Pulmonary artery endothelial cell (primary cell): ENCODE results near the gene KDSR. TPM values are rescaled to one million over a fixed set of nuclear protein-coding genes. Genes with fewer than 3 reads are reported as not detected.
A peak's percentile ranks its signal among the peaks of the same experiment; 100 is the strongest.

Source experiments
- DNase-seq: peaks from one replicate; pipeline ENCODE4 v3.0.0-alpha.2; 2011; ENCODE audit warnings: low read depth, low spot score
- total RNA-seq: library from RNA; depleted of rRNA; stranded (reverse); fragments of >200 nt; gene quantifications from 2 replicates; pipeline ENCODE4 v1.2.3, GENCODE V29; 2014

KDSR gene, protein sequence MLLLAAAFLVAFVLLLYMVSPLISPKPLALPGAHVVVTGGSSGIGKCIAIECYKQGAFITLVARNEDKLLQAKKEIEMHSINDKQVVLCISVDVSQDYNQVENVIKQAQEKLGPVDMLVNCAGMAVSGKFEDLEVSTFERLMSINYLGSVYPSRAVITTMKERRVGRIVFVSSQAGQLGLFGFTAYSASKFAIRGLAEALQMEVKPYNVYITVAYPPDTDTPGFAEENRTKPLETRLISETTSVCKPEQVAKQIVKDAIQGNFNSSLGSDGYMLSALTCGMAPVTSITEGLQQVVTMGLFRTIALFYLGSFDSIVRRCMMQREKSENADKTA
- 17.6 and 29.5 TPM in 2 replicates for total RNA-seq

DNA sequence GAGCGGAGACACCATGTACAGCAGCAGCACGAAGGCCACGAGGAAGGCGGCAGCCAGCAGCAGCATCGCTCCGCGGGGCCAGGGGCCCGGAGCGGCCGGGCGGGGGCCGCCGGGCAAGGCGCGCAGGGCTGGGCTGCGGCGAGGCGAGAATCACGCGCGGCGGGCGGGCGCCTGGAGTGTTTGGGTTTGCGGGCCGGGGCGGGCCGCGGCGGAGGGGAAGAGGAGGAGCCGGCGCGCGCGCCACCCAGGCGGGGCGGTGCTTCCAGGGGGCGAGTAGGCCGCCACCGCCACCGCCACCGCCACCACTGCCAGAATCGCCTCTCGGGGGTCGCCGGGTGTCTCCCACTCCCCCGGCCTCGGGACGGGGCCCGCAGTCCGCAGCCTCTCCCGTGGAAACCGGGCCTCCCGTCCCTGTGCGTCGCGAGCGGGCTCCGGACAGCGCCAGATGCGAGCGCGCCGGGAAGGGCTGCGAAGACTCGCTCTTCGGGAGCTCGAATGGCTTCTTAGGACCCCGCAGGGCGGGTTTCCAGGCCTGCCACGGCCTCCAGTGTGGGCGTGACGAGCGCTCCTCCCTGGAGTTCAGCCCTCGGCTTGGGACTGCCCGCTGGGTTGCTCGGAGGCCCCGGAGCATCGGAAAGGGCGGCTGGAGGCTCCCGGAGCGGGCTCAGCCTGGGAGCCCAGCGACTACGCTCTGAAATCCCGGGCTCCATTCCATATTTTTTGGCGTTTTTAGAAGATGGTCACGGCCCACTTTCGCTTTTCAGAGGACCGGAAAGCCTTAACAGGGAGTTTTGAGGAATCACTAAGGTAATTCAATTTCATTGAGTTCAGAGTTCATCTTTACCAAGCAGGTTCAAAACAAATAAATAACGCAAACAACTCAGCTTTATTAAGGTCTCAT lies at the start of gene KDSR:
Gene KDSR (minus strand): TSS at position 154 of the 901 bp plus-strand sequence. CDS start 88 bp downstream, at position 66.
- peak; percentile 96 for DNase-seq

DNA sequence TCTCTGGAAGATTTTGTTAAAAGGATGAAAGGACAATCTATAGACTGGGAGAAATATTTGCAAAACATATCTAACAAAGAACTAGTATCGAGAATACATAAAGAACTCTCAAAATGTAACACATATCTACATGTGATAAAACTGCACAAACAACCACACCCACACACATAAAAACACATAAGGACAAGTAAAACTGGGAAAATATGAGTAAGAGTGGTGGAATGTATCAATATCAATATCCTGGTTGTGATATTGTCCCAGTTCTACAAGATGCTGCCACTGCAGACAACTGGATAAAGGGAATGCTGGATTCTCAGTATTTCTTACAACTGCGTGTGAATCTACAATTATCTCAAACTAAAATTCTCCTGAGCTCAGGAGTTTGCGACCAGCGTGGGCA lies 45.9 kb upstream of the KDSR start:
- DNase-seq, result no peak

DNA sequence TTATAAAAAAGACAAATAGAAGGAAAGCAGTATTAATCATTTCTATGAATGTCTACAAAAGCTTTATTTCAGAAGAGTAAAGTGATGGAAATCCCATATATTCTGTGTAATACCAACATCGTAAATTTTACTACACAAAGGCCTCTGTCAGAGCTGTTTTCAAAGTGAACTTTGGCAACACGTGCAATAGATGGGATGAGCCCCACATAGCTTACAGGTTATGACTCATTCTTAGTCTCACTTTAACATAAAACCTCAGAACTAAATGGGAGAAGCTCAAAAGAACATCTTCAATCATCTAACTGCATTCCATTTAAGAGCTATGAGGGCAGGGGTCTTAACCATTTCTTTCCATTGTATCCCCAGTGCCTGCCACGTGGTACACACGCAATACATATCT lies 43.8 kb upstream of the KDSR start:
- DNase-seq, result no peak

DNA sequence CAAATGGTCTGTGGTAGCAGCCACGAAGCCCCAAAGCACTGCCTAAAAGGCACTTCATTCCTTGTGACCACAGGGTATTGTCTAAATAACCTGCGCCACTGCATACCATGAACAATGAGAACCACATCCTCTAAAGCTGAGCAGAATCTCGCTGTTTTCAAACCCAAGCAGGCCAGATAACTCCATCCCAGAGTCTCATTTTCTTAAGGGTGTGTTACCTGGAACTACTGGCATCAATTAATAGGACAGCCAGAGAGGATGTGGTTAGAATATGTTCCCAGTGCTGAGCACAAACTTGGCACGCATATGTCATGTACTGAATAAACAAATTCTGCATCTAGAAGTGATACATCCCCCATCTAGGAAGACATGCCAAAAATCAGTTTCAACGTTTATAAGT lies 42.3 kb upstream of the KDSR start:
- no peak for DNase-seq

DNA sequence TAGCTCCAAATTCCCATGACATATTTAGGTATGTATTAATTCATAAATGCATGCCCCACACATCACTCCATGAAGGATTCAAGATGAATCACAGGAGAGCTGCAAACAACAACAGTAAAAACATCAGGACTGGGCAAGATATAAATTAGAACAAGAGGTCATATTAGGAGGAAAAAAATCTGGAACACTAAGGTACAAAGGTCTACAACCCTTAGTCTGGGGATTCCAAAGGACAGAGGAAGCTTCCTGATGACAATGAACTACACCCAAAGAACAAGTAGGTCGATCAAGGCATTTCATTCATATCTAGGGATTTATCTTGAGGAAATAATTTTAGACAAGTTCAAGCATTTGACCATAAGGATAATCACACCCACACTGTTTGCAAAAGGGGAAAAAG lies 40.7 kb upstream of the KDSR start:
- no peak for DNase-seq

DNA sequence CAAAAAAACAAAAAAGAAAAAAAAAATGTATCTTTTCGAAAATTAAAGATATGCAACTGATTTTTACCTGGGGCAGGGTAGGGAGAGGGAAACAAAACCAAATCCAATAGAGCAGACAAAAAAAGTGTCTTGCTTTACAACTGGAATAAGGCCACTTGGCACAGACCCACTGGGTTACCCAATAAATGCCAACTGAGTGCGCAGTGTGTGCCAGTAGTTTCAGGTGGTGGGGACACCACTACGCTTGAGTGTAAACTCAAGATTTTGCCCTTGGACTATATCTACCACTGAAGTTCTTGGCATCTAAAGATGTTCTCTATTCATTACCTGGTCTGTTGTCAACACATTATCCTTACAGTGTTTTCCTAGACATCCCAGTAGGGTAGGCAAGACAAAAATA lies 39.0 kb upstream of the KDSR start:
- no peak for DNase-seq

DNA sequence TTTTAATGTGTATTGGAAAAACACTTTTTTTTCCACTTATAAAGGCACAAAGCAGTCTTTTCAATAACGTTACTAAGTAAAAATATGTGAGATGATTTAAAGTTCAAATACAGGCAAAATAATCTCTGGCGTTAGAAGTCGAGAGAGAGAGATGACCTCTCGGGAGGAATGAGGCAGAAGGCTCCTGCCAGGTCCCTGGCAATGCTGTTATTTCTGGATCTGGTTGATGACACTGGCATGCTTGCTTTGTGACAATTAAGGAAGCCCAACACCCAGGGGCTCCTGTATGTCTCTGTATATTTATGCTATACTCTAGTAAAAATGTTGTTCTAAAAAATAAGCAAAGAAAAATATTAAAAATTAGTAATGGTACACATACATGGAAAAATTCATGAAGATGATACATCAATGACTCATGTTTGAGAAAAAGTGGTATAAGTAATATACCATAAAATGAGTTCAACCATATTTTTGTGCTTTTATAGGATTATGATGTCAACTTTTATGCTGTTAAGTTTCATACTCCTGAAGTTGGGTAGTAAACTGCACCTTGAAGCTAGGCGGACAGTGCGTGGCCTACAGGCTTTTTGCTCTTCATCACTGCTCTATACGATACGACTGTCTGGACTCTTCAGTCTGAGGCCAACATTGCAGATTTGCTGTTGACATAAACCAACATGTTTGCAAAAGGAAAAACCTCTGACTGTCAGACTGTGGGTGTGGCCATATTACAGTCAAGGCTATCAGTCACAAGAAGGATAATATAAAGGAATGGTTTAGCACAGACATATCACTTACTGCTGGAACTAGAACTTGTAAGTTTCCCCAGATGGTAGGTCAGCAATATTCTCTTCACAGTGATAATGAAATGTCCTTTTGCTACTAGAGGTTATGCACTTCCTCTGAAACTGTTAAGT lies 35.5 kb upstream of the KDSR start:
- no peak for DNase-seq

DNA sequence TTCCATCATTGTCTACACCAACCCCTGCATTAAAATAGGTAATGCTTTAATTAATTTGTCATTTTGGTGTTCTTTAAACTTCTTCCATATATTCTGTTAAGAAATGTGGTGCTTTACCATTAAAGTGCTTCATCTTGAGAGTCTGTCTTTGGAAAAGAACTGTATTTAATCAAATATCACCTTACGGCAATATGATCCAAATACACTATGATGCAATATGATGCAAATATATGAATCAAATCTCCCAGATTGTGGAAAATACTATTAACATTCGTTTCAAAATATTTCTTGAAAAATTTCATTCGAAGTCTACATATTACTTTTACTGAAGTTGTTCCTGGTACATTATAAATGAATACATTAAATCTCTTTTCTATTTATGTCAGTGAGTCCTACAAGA lies 32.3 kb upstream of the KDSR start:
- DNase-seq, result no peak

DNA sequence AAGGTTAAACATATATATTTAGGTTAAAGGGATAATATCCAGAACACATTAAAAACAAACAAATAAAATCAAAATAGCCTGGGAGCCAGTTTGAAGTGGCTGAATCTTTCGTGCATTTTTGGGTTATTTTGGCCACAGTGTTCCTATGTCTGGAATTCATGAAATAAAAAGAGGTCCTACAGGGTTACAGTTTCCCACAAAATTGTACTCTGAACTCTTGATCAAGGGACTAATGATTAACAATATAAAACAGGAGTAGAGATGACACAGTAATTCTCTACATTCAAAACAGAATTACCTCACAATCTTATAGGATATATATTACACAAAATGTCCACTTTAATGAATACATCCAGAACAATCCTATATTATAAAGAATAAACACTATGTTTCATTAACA lies 30.3 kb upstream of the KDSR start:
- DNase-seq, result no peak

DNA sequence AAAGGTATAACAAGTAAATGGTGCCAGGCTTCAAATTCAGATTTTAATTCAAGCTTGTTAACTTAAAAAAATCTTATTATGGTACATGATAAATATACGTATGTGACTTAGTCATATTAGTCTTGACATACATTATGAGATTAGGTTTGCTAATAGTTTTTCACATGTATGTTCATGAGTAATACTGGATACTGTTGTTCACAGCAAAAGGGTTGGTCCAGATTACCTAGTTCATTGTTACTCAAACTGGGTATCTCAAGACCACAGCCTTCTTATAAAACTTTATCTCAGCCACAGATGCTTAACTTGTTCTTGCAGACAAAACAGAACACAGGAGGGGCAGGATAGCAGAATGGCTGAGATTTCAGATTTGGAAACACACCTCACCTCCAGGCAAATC lies 28.5 kb upstream of the KDSR start:
- no peak for DNase-seq

DNA sequence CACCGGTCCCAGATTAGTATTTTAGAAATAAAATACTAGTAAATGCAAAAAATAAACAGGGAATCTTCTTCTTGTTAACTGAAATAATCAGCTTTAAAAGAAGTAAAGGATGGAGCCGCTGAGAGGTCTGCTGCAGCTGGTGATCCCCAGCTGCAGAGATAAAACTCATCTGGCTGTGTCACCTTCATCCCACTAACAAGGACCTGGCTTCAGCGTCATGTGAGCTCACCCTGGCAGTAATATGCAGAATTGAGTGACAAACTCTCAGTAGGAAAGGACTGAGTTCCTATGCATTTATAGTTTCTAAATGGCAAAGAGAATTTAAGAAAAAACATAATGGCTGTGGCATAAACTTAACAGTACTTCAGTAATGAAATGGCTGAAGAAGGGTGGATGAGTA lies 27.9 kb upstream of the KDSR start:
- no peak for DNase-seq

DNA sequence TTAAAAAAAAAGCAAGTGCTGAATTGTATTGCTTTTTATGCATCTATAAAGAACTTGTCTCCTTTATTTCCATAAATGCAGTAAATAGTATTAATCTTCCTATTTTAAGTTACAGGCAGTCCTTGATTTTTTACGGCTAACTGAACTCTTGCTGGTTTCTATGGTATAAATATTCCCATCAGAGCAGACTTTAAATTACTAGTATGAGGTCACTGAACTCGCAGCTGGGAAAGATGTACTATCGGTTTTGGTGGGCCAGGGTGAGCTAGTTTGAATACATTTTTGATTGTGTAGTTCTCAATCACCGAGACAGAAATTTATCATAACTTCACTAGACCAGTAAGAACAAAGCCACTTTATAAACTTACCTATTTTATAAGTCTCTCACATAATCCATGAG lies 20.9 kb upstream of the KDSR start:
- DNase-seq, result no peak

DNA sequence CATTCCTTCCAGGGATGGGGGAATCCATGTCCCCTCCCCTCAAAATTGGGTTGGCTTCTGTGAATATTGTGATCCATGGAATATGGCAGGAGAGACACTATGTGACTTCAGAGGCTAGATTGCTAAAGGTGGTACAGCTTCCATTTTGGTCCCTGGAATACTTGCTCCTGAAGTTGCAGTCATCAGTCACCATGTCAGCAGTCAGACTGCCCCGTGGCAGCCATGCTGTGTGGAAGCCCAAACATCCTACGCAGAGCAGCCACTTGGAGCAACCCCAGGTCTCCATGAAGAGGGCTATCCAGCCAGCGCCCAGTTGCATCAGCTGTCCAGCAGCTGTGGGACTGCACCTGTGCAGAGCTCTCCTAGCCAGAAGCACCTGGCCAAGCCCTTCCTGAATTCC lies 15.8 kb upstream of the KDSR start:
- no peak for DNase-seq

DNA sequence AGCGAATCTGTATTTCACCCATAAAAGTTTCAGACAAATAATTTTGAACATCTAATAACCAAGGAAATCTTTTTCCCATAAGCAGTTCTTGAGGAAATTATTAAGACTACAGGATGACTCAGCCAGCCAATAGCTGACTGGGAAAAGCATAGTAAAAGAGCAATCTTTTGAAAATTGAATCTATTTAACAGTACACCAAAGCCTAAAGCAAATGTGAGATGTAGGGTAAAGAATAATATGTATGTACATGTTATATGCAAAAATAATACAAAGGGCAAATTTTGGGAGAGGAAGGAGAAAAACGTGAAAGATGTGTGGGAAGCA lies 12.6 kb upstream of the KDSR start:
- DNase-seq, result no peak

DNA sequence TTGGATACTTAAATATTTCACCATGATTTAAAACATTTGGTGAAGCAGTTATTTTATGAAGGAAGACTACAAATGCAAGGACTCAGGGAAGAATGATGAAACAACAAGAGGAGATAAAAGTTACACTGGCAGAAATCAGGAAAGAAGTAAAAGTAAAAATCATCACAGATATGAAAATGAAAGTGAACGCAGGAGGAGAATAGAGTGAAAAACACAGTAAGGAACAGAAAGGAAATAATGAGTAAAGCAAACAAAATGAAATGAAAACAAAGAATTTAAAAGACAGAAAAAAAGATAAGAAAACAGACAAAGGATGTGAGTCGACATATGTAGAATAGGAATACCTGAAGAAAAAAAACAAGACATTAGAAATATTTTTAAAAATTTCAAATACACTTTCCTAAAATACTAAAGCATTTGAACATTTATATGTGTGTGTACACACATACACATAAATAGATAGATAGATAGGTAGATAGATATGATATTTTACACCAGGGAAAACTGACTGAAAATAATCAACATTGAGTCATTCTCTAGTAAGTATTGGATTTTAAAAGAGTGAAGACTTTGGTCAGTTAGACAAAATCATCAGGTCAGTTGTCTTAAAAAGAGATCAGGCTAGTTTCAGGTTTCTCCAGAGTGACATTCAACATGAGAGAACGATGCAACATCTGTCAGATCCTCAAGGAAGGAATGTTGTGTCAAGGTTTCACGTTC lies 12.1 kb upstream of the KDSR start:
- no peak for DNase-seq

DNA sequence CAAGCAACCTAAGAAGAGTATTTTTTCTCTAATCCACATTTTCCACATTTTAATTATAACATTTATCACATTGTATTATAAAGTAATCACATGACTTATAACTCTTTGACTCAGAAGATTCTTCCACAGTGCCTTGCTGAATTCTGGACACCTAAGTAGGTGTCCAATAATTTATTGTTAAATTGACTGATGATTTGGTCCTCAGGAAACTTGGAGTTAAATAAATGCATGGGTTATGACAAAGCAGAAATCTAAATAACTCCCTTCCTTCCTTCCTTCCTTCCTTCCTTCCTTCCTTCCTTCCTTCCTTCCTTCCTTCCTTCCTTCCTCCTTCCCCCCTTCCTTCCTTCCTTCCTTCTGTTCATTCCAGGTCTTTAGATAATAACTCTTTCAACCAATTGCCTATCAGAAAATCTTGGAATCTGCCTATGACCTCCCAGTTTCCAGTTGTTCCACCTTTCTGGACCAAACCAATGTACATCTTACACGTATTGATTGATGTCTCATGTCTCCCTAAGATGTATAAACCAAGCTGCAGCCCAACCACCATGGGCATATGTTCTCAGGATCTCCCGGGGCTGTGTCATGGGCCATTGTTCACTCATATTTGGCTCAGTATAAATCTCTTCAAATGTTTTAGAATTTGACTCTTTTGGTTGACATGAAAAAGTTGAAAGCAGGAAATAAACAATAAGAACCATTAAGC lies 10.4 kb upstream of the KDSR start:
- no peak for DNase-seq

DNA sequence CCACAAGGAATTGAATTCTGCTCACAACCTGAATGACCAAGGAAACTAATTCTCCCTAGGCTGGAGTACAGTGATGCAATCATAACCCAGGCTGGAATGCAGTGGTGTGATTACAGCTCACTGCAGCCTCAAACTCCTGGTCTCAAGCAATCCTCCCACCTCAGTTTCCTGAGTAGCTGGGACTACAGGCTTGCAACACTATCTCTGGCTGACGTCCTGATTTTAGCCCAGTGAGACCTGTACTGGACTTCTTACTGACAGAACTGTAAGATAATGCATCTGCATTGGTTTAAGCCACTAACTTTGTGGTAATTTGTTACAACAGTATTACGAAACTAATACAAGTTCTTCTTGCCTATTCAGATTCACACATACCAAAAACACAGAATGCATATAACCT lies 9.5 kb upstream of the KDSR start:
- DNase-seq, result no peak

DNA sequence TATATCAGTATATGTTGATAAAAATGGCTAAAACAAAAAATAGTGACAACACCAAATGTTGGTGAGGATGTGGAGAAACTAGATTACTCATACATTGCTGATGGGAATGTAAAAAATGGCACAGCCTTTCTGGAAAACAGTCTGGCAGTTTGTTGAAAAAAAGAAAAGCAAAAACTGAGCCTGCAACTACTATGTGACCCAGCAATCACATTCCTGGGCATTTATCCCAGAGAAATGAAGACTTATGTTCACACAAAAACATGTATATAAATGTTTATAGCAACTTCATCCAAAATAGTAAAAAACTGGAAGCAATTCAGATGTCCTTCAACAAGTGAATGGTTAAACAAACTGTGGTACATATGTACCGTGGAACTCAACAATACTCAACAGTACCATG lies 7.5 kb upstream of the KDSR start:
- DNase-seq, result no peak

DNA sequence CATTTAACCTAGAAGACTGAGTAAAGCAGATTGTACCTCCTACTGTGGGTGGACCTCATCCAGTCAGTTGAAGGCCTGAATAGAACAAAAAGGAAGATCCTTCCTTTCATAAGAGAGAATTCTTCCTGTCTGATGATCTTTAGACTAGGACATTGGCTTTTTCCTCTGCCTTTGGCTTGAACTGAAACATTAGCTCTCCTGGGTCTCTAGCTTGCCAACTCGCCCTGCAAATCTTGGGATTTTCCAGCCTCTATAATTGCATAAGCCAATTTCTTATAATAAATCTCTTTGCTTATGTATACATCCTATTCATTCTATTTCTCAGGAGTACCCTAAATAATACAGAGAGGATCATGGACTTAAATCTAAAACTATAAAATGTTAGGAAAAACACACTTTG lies 6.2 kb upstream of the KDSR start:
- no peak for DNase-seq

DNA sequence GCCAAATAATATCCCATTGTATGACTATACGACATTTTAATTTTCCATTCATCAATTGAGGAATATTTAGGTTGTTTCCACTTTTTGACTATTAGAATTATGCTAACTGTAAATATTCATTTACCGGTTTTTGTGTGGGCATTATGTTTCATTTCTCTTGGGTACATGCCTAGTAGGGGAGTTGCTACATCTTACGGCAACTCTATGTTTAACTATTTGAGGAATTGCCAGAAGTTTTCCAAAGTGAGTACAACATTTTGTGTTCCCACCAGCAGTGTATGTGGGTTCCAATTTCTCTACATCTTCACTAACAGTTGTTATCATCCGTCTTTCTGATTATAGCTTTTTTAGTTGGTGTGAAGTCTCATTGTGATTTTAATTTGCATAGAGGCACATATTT lies 1.6 kb upstream of the KDSR start:
- DNase-seq, result no peak
